HG02678 (cell line): ENCODE data around the gene NKAIN4.
"Not testable (repeated sequence)": the region's sequence is repeated elsewhere in the genome, so short reads cannot be mapped to it uniquely, and the experiment has no call there.

ENCODE experiments used
- ATAC-seq: cut with Tn5 transposase; IDR thresholded peaks from one replicate; pipeline ENCODE4 v1.9.1; 2021; ENCODE audit warnings: mild to moderate bottlenecking, moderate library complexity; ENCODE audit not compliant: unreplicated experiment

NKAIN4 gene

GRCh38 chr20:63258781-63259180, 4.5 kb upstream of the NKAIN4 start:
- ATAC-seq, result no peak

DNA sequence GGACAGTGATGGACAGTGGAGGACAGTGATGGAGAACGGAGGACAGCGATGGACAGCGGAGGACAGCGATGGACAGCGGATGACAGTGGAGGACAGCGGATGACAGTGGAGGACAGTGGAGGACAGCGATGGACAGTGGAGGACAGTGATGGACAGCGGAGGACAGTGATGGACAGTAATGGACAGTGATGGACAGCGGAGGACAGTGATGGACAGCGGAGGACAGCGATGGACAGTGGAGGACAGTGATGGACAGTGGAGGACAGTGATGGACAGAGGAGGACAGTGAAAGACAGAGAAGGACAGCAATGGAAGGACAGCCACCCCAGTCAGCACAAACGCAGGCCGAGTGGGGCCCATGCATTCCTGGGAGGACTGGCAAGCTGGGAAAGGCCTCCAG, 3.4 kb upstream of the NKAIN4 start:
- ATAC-seq, result no peak

GRCh38 chr20:63256954-63257353, 2.7 kb upstream of the NKAIN4 start:
- no peak for ATAC-seq

- no peak for ATAC-seq
These were observed 1.9 kb upstream of the NKAIN4 start for GRCh38 chr20:63255931-63256704.

DNA sequence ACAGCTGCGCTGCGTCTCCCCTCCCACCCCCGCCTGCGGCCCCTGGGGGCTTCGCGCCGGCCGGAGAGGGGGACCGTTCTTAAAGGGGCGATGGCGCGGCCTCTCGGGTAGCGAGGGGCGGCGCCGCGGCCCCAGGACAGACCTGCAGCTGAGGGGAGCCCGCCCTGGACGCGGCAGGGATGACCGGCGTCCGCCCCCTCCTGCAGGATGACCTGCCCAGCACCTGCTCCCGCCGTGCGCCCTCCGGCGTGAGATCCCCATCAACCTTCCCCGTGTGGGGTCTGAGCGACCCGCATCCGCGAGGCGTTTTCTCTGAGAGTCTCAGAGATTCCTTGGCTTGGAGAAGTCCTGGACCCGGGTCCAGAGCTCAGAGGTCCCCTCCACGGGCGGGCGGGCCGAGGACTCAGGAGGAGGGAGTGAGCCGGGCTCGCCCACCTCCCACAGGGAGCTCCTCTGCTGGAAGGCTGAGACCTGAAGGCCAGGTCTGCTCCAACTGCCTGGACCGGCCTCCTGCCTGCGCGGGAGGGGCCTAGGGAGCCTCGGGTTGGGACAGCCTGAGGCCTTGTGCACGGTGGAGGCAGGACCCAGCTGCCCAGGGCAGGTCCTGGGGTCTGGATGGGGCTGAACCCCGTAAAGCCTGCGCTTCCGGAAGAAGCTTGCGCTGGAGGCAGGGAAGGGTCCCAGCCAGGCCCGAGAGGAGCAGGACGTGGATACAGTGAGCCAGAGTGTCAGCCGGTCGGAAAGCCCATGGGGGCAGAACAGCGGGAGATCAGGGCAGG, 532 bp upstream of the NKAIN4 start:
- ATAC-seq, result no peak

- ATAC-seq, result no peak
These were observed 628 bp downstream of the NKAIN4 start for GRCh38 chr20:63253438-63254231.

DNA sequence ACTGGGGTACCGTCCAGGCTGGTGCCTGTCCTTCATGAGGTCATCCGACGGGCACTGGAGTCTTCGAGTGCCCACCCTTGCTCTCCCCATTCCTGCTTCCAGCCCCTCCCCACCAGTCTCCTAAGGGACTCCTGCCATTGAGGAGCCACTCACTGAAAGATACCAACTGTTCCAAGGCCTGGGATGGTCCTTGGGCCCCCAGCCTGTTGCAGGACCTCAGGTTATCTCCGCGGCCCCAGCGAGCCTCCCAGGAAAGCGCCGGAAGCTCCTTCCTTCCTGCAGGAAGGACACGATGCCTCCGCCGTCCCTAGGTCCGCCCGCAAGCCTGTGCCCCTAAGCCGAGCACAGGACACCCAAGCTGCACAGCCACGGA, 1.2 kb downstream of the NKAIN4 start:
- no peak for ATAC-seq

- no peak for ATAC-seq
These were observed 2.0 kb downstream of the NKAIN4 start for GRCh38 chr20:63252284-63252711.

GRCh38 chr20:63251350-63251749, 2.9 kb downstream of the NKAIN4 start:
- ATAC-seq, result not testable (repeated sequence)

DNA sequence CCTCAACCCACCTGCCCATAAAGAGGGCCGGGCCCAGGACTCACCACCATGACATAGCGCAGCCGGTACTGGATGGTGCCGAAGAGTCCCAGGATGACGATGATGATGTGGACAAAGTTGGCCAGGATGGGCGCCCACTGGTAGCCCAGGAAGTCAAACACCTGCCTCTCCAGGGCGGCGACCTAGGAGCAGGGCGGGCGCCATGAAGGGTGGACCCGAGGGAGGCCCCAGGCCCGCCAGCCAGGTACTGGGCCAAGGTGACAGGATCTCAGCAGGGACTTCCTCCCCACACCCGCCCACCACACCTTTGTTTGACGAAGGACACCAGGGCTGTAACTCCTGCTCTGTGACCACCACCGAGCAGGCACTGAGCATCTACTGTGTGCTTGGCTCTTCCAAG, 4.4 kb downstream of the NKAIN4 start:
- ATAC-seq, result no peak

- ATAC-seq, result no peak
These were observed 5.2 kb downstream of the NKAIN4 start for GRCh38 chr20:63248835-63249591.

DNA sequence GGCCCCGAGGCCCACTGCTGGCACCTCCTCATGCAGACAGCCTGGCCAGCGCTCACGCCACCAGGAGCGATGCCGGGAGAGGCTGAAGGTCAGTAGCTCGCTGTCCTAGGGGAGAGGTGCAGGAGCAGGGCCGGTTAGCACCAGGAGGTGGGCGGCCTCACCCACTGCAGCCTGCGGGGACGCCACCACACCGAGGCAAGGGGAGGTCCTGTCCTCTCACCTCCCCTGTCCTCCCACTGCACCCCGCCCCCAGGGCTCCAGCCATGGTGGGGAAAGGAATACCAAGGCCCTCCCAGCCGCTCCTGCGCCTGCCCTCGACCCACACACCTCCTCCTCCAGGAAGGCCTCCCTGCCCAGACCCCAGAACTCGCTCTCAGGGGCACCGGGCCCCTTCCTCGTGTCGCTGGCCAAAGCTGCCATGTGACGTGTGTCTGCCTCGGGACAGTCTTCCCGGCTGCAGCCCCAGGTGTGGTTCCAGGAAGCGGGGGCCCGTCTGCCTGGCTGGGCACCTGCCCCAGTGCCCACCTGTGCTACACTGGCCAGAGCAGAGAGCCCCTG, 6.5 kb downstream of the NKAIN4 start:
- ATAC-seq, result no peak

GRCh38 chr20:63246490-63247288, 7.6 kb downstream of the NKAIN4 start:
- no peak for ATAC-seq

DNA sequence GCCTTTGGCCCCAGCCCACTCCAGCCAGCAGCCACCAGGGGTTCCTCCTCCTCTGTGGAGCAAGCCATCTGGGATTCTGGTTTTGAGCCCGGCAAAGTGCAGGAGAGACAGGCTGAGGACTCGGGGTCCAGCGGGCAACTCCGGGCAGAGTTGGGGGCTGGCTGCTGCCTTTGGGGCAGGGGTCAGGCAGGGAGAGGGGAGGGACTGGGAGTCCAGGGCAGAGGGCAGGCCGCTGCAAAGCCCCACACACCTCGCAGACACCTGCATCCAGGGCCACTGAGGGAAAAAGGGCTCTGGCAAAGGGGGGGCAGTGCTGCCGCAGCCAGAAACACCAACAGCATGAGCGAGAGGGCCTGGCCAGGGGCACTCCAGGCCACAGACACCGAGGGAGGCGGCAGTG, 9.8 kb downstream of the NKAIN4 start:
- ATAC-seq, result no peak

DNA sequence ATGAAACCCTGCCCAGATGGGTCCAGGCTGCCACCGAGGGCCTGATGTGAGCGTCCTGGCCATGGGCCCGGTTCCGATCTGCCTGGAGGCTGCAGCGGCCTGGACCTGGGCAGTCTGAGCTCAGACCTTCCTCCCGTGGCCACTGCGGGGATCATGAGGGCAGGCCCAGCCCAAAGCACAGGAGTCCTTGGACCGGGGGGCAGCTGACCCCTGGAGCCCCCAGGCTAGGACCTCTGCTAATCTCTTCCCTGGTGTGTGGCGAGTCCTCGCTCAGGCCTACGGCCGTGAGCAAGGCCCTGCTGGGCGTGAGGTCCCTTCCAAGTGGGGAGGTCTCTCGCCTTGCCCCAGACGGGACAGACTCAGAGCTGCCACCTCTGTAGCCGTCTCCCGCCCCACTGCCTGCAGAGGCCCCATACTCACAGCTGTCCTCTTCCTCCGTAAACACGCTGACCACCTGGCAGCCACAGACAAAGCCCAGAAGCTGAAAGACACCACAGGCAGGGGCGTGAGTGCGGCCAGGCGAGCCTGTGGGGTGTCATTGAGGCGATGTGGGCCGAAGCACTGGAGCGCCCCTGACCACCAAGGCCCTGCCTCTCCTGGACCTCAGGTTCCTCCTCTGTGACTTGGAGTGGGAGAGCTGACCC, 10.5 kb downstream of the NKAIN4 start:
- no peak for ATAC-seq

DNA sequence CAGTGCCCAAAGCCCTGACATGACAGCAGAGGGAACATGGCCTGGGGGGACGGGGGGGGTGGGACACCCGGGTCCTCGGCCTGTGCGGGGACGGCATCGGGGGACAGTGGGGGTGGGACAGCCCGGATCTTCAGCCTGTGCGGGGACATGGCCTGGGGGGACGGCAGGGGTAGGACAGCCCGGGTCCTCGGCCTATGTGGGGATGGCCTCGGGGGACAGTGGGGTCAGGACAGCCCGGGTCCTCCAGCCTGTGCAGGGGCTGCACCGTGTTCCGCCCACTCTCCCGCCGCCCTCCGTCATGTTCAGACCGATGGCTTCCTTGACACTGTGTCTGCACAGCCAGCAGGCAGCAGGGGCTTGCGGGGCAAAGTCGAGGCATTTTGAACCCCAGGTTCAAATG, 11.5 kb downstream of the NKAIN4 start:
- no peak for ATAC-seq

- no peak for ATAC-seq
These were observed 13.0 kb downstream of the NKAIN4 start for GRCh38 chr20:63241272-63241671.

DNA sequence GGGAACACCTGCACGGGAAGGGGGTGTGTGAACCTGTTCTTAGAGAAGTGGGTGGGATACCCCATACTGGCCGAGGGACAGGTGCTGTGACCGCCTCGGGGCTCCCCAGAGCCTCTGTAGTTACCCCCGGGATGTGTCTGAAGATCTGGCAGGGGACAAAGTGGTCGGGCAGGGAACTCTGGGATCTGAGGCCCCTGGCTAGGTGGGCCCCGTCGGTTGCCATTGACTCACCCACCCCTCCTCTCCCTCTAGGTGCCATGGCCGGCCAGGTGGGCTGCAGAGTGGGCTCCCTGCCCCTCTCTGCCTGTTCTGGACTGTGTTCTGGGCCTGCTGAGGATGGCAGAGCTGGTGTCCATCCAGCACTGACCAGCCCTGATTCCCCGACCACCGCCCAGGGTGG, 14.3 kb downstream of the NKAIN4 start:
- ATAC-seq, result no peak

DNA sequence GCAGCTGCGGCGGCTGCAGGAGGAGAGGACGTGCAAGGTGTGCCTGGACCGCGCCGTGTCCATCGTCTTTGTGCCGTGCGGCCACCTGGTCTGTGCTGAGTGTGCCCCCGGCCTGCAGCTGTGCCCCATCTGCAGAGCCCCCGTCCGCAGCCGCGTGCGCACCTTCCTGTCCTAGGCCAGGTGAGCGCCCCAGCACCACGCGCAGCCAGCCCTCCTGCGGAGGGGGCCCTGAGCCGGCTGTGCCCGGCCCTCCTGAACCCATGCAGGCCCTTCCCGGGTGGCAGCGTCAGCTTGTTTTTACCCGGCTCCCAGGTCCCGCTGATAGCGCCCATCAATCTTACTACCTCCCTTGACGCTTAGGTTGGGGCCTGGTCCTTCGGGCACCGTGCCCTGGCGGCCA, 14.8 kb downstream of the NKAIN4 start:
- no peak for ATAC-seq
